Measurements from ENCODE around the gene RNF20. TPM values are rescaled to one million over a fixed set of nuclear protein-coding genes. Genes with fewer than 3 reads are reported as not detected.
"Not testable (repeated sequence)": the region's sequence is repeated elsewhere in the genome, so short reads cannot be mapped to it uniquely, and the experiment has no call there.

RNF20 gene
- total and polyA plus RNA-seq, 2 of the 13 experiments (the other 11 are each of a cell fraction or from before 2014, with no cell fraction given), result 12.7 to 37.6 TPM

GRCh38 chr9:101590074-101590473, 56.4 kb downstream of the RNF20 start:
- H4K20me1 ChIP-seq (ENCODE audit: insufficient read depth, low read length); H3K27ac ChIP-seq (ENCODE audit: extremely low read length, insufficient read depth, low read length); BruUV-seq (replicated peaks); H3K79me2 ChIP-seq (ENCODE audit: insufficient read depth, low read length); H3K4me1 ChIP-seq (ENCODE audit: insufficient read depth, low read length); CTCF ChIA-PET (ENCODE audit: low intra/inter-chr PET ratio, low total read pairs); H3K9ac ChIP-seq (ENCODE audit: insufficient read depth, low read depth, low read length); intact Hi-C loops (cut with micrococcal nuclease; ENCODE audit: unreplicated experiment); H3K4me3 ChIP-seq (replicated peaks in 1 of 3; ENCODE audit: insufficient read depth in 1 of 3, low read depth in 2 of 3, low read length in 3 of 3); ATAC-seq; H3K4me2 ChIP-seq (ENCODE audit: low read depth, low read length); H3K36me3 ChIP-seq (replicated peaks in 1 of 2; ENCODE audit: control insufficient read depth in 1 of 2, insufficient read depth in 2 of 2, low read length in 2 of 2); POLR2A ChIA-PET; in situ Hi-C loops (cut with HindIII; ENCODE audit: extremely low pct_ligation_motif_present, low pct_unique_long_range_greater_than_20kb); DNase-seq (ENCODE audit: low spot score); H3K27me3 ChIP-seq (ENCODE audit: control insufficient read depth in 1 of 2, insufficient read depth in 2 of 2, low read length in 2 of 2); H3K9me3 ChIP-seq (ENCODE audit: low read length); FAIRE-seq; H2AFZ ChIP-seq (ENCODE audit: low read length): not testable (repeated sequence)
- 29% methylated on average over 6 of the region's 6 CpGs for WGBS (ENCODE audit: low lambda C conversion rate)

GRCh38 chr9:101590901-101591300, 57.2 kb downstream of the RNF20 start:
- Histone ChIP-seq H3K27ac (ENCODE audit: extremely low read length, insufficient read depth, low read length) (no peak overlapping the region), H3K9ac (ENCODE audit: insufficient read depth, low read depth, low read length) (no peak overlapping the region), H3K4me1 (ENCODE audit: insufficient read depth, low read length) (no peaks in the 10 kb centered on the region), H3K79me2 (ENCODE audit: insufficient read depth, low read length) (no peaks in the 10 kb centered on the region), H2AFZ (ENCODE audit: low read length) (no peak overlapping the region), H3K9me3 (ENCODE audit: low read length) (no peaks in the 10 kb centered on the region), H3K4me2 (ENCODE audit: low read depth, low read length) (no peak overlapping the region), H3K4me3 (replicated peaks in 1 of 3; ENCODE audit: insufficient read depth in 1 of 3, low read depth in 2 of 3, low read length in 3 of 3) (no peak overlapping the region), H3K27me3 (ENCODE audit: control insufficient read depth in 1 of 2, insufficient read depth in 2 of 2, low read length in 2 of 2) (0 out of 5 replicates have a peak, but pooled peaks cover 0 to 5% of the 10 kb centered on the region in 2 experiments), H4K20me1 (ENCODE audit: insufficient read depth, low read length) (no peaks in the 10 kb centered on the region), H3K36me3 (replicated peaks in 1 of 2; ENCODE audit: control insufficient read depth in 1 of 2, insufficient read depth in 2 of 2, low read length in 2 of 2) (no peaks in the 10 kb centered on the region)
- WGBS (ENCODE audit: low lambda C conversion rate), result 47% methylated on average over 3 of the region's 3 CpGs
- ChIA-PET CTCF (ENCODE audit: low intra/inter-chr PET ratio, low total read pairs) (no interaction called here), POLR2A (no interaction called here)
- in situ Hi-C loops (cut with HindIII; ENCODE audit: extremely low pct_ligation_motif_present, low pct_unique_long_range_greater_than_20kb) (no loop called here), intact Hi-C loops (cut with micrococcal nuclease; ENCODE audit: unreplicated experiment) (no loop called here)
- ATAC-seq (no peak), FAIRE-seq (no peak), DNase-seq (ENCODE audit: low spot score) (no peak)
- BruUV-seq (replicated peaks), result no TSS peak
- TF ChIP-seq, protein P1, sequence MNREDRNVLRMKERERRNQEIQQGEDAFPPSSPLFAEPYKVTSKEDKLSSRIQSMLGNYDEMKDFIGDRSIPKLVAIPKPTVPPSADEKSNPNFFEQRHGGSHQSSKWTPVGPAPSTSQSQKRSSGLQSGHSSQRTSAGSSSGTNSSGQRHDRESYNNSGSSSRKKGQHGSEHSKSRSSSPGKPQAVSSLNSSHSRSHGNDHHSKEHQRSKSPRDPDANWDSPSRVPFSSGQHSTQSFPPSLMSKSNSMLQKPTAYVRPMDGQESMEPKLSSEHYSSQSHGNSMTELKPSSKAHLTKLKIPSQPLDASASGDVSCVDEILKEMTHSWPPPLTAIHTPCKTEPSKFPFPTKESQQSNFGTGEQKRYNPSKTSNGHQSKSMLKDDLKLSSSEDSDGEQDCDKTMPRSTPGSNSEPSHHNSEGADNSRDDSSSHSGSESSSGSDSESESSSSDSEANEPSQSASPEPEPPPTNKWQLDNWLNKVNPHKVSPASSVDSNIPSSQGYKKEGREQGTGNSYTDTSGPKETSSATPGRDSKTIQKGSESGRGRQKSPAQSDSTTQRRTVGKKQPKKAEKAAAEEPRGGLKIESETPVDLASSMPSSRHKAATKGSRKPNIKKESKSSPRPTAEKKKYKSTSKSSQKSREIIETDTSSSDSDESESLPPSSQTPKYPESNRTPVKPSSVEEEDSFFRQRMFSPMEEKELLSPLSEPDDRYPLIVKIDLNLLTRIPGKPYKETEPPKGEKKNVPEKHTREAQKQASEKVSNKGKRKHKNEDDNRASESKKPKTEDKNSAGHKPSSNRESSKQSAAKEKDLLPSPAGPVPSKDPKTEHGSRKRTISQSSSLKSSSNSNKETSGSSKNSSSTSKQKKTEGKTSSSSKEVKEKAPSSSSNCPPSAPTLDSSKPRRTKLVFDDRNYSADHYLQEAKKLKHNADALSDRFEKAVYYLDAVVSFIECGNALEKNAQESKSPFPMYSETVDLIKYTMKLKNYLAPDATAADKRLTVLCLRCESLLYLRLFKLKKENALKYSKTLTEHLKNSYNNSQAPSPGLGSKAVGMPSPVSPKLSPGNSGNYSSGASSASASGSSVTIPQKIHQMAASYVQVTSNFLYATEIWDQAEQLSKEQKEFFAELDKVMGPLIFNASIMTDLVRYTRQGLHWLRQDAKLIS (CRISPR knock-in tag; IDR thresholded peaks at IDR 0.05), result no peak
- TF ChIP-seq SRSF9 (IDR thresholded peaks at IDR 0.05; ENCODE audit: borderline replicate concordance, insufficient read depth, low read depth, low read length, poor library complexity, severe bottlenecking) (no peak), SP140L (CRISPR knock-in tag; IDR thresholded peaks at IDR 0.05; ENCODE audit: borderline replicate concordance) (no peak), RARG (CRISPR knock-in tag; IDR thresholded peaks at IDR 0.05; ENCODE audit: low read depth) (no peak), TBX3 (IDR thresholded peaks at IDR 0.05; ENCODE audit: borderline replicate concordance) (no peak), ZFYVE20 (CRISPR knock-in tag; IDR thresholded peaks at IDR 0.05; ENCODE audit: borderline replicate concordance, low read depth) (no peak), DMTF1 (CRISPR knock-in tag; IDR thresholded peaks at IDR 0.05) (no peak), NONO (IDR thresholded peaks at IDR 0.05) (no peak), NONO (CRISPR knock-in tag; conservative IDR thresholded peaks at IDR 0.05) (no peak), ZBTB21 (CRISPR knock-in tag; IDR thresholded peaks at IDR 0.05) (no peak), NFE2L1 (CRISPR knock-in tag; IDR thresholded peaks at IDR 0.05; ENCODE audit: borderline replicate concordance) (no peak), FOXO1 (CRISPR knock-in tag; IDR thresholded peaks at IDR 0.05) (no peak)

All from HepG2 (cell line).